Uterus (tissue), 2 donors: Measurements from ENCODE around the gene CRY1.
"Not testable (repeated sequence)": the region's sequence is repeated elsewhere in the genome, so short reads cannot be mapped to it uniquely, and the experiment has no call there.

Source experiments
- CTCF ChIP-seq, 4 experiments: fragments of 200-600 bp in 2 of 4; fragments of 450-650 bp in 2 of 4; sonication (generic) in 2 of 4; IDR thresholded peaks; one replicate each; pipeline ENCODE4 v1.5.1; 2016 to 2019; ENCODE audit warnings: antibody characterized with exemption in 4 of 4, mild to moderate bottlenecking in 2 of 4, moderate library complexity in 1 of 4
- POLR2A ChIP-seq, 2 donors: fragments of 450-650 bp; IDR thresholded peaks; one replicate each; pipeline ENCODE4 v1.6.1; 2016; ENCODE audit warnings: antibody characterized with exemption in 2 of 2, mild to moderate bottlenecking in 1 of 2, moderate library complexity in 1 of 2

GRCh38 chr12:106996102-106996501, 97.2 kb downstream of the CRY1 start:
- not testable (repeated sequence) for TF ChIP-seq CTCF, POLR2A (IDR thresholded peaks at IDR 0.05)
